OCI-LY3 (cell line): ENCODE results near the gene KLF5.

ENCODE experiments used
- H2AFZ ChIP-seq: fragments of 200-600, 300-600 bp; shearing (Covaris generic); 2 replicates; pipeline ENCODE4 v1.6.0; 2014; ENCODE audit warnings: antibody characterized with exemption, low read depth, low read length
- H3K27ac ChIP-seq: fragments of 200-600, 300-600 bp; sonication (generic); 2 replicates; pipeline ENCODE4 v1.5.1; 2014; ENCODE audit warnings: mild to moderate bottlenecking, low read length, moderate library complexity, mixed read lengths
- H3K27me3 ChIP-seq: fragments of 200-600, 300-600 bp; sonication (generic); 2 replicates; pipeline ENCODE4 v1.6.1; 2014; ENCODE audit warnings: low read depth, low read length, mixed read lengths
- H3K36me3 ChIP-seq: fragments of 200-600, 300-600 bp; sonication (generic); replicated peaks from 2 replicates; pipeline ENCODE3; 2014; ENCODE audit warnings: low read depth, low read length, mixed read lengths
- H3K4me1 ChIP-seq: fragments of 300-600, 200-600 bp; sonication (generic); 2 replicates; pipeline ENCODE4 v1.6.1; 2014; ENCODE audit warnings: low read length, mixed read lengths
- H3K4me2 ChIP-seq: fragments of 200-600, 300-600 bp; sonication (generic); 2 replicates; pipeline ENCODE4 v1.6.1; 2014; ENCODE audit warnings: low read length, mixed read lengths
- H3K4me3 ChIP-seq: fragments of 300-600, 200-600 bp; sonication (generic); 2 replicates; pipeline ENCODE4 v1.5.1; 2014; ENCODE audit warnings: antibody characterized with exemption, mild to moderate bottlenecking, low read length, moderate library complexity
- H3K79me2 ChIP-seq: fragments of 300-600, 200-600 bp; shearing (Covaris generic); 2 replicates; pipeline ENCODE4 v1.6.1; 2014; ENCODE audit warnings: mild to moderate bottlenecking, low read length, mixed read lengths
- H3K9ac ChIP-seq: fragments of 300-600, 200-600 bp; shearing (Covaris generic); 2 replicates; pipeline ENCODE4 v1.6.0; 2014; ENCODE audit warnings: mild to moderate bottlenecking, low read length, moderate library complexity
- H3K9me3 ChIP-seq: fragments of 200-600, 300-600 bp; shearing (Covaris generic); 2 replicates; pipeline ENCODE4 v1.6.1; 2014; ENCODE audit warnings: low read length, mixed read lengths; ENCODE audit not compliant: insufficient read depth
- H4K20me1 ChIP-seq: fragments of 200-600, 300-600 bp; sonication (generic); 2 replicates; pipeline ENCODE4 v1.6.1; 2016; ENCODE audit warnings: low read length, mixed read lengths; ENCODE audit not compliant: insufficient read depth
- EZH2phosphoT487 ChIP-seq: fragments of 200-600 bp; shearing (Covaris generic); IDR thresholded peaks from 2 replicates; pipeline ENCODE4 v1.6.1; 2018; ENCODE audit warnings: antibody characterized with exemption, mixed run types, low read depth
- TF ChIP-seq, protein P1 (sequence below): fragments of 200-600, 300-600 bp; sonication (generic); IDR thresholded peaks from 2 replicates; pipeline ENCODE4 v1.5.1; 2014; ENCODE audit warnings: antibody characterized with exemption, low read length, low read depth

KLF5 gene

DNA sequence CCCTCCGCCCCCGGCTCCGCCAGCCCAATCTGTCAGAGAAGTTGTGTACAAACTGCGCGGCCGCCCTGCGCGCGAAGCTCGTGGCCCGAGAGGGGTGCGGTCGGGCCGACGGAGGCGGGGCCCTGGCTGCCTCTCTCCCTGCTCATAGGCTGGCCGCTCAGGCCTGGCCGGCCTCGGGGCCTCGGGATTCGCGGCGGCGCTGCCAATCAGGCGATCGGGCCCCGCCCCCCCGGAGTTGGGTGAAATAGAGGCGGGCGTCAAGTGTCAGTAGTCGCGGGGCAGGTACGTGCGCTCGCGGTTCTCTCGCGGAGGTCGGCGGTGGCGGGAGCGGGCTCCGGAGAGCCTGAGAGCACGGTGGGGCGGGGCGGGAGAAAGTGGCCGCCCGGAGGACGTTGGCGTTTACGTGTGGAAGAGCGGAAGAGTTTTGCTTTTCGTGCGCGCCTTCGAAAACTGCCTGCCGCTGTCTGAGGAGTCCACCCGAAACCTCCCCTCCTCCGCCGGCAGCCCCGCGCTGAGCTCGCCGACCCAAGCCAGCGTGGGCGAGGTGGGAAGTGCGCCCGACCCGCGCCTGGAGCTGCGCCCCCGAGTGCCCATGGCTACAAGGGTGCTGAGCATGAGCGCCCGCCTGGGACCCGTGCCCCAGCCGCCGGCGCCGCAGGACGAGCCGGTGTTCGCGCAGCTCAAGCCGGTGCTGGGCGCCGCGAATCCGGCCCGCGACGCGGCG, at the start of gene KLF5:
Gene KLF5, plus strand, starts transcription at position 270 of the 724 bp plus-strand sequence. Its CDS starts 323 bp downstream, at position 593.
- H3K27ac ChIP-seq, result no peak within 1 kb of the TSS
- no peaks in the 10 kb centered on the region for H3K36me3 ChIP-seq
- peak within 1 kb of the TSS; percentile 86 for H3K4me2 ChIP-seq
- H3K4me3 ChIP-seq, result peak within 1 kb of the TSS; percentile 90
- peaks cover 11% of the 10 kb centered on the region for H3K4me1 ChIP-seq
- H3K9ac ChIP-seq, result peak within 1 kb of the TSS; percentile 59
- H2AFZ ChIP-seq, result peak within 1 kb of the TSS; percentile 88
- no peaks in the 10 kb centered on the region for H3K9me3 ChIP-seq
- no peaks in the 10 kb centered on the region for H3K79me2 ChIP-seq
- TF ChIP-seq, protein P1, sequence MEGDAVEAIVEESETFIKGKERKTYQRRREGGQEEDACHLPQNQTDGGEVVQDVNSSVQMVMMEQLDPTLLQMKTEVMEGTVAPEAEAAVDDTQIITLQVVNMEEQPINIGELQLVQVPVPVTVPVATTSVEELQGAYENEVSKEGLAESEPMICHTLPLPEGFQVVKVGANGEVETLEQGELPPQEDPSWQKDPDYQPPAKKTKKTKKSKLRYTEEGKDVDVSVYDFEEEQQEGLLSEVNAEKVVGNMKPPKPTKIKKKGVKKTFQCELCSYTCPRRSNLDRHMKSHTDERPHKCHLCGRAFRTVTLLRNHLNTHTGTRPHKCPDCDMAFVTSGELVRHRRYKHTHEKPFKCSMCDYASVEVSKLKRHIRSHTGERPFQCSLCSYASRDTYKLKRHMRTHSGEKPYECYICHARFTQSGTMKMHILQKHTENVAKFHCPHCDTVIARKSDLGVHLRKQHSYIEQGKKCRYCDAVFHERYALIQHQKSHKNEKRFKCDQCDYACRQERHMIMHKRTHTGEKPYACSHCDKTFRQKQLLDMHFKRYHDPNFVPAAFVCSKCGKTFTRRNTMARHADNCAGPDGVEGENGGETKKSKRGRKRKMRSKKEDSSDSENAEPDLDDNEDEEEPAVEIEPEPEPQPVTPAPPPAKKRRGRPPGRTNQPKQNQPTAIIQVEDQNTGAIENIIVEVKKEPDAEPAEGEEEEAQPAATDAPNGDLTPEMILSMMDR, result no peak; the same call in 1 of the 2 replicates
- TF ChIP-seq EZH2phosphoT487, result no peak
- H3K27me3 ChIP-seq, result peaks cover 36% of the 10 kb centered on the region
- no peaks in the 10 kb centered on the region for H4K20me1 ChIP-seq

DNA sequence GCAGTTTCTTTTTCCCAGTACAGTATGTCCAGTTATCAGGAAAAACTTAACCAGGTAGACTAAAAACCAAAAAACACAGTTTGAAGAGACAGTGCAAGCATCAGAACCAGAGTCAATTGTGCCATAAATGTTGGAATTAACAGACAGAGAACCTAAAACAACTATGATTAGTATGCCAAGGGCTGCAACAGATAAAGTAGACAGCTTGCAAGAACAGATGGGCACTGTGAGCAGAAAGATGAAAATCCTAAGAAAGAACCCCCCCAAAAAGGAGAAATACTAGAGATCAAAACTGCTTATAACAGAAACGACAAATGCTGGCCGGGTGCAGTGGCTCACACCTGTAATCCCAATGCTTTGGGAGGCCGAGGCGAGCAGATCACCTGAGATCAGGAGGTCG, 47.1 kb upstream of the KLF5 start:
- no peaks in the 10 kb centered on the region for H4K20me1 ChIP-seq
- TF ChIP-seq, protein P1, result no peak
- TF ChIP-seq EZH2phosphoT487, result no peak
- H3K9ac ChIP-seq, result no peak overlapping the region
- H3K27ac ChIP-seq, result no peak overlapping the region
- H3K9me3 ChIP-seq, result no peaks in the 10 kb centered on the region
- H3K4me3 ChIP-seq, result no peak overlapping the region
- no peaks in the 10 kb centered on the region for H3K4me1 ChIP-seq
- no peak overlapping the region for H2AFZ ChIP-seq
- no peaks in the 10 kb centered on the region for H3K27me3 ChIP-seq
- H3K36me3 ChIP-seq, result peaks cover 3% of the 10 kb centered on the region
- no peak overlapping the region for H3K4me2 ChIP-seq
- no peaks in the 10 kb centered on the region for H3K79me2 ChIP-seq

DNA sequence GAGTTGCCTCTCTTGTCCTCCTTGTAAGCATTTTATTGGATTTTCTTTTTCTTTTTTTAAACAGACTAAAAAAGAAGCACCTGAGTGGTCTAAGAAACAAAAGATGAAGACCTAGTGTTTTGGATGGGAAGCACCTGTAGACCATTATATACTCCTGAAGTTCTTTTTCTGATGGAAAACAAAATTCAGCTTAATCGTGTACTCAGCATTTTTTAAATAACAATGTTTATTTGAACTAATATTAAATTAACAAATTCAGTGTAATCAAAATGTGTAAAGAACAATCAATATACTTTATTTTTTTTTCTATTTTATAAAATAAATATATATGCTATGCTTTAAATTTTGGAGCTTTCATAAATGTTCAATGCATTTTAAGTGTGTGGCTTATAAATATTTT, 43.0 kb upstream of the KLF5 start:
- Histone ChIP-seq H3K36me3 (peaks cover 3% of the 10 kb centered on the region), H4K20me1 (no peaks in the 10 kb centered on the region)
- TF ChIP-seq EZH2phosphoT487, result no peak
- TF ChIP-seq, protein P1, result no peak

DNA sequence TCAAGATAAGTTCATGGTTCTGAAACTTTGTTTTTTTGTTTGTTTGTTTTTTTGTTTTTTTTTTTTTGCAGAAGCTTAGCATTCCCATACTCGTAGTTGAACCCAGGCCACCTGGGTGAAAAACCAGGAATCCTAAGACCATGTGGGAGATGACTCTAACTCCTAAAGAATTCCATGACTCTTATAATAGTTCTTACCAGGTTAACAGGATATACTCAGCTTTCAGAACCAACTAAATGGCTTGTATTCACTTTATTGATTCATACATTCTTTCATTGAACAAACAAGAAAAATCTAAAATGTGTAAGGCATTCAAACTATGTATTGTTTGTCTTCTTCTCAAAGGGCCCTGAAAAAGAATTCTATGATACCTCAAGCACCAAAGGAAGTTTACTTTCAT, 40.5 kb upstream of the KLF5 start:
- Histone ChIP-seq H3K27ac (no peak overlapping the region), H3K9ac (no peak overlapping the region), H3K4me2 (no peak overlapping the region)

More for the DNA sequence above, 43.0 kb upstream of the KLF5 start:
- H2AFZ ChIP-seq, result no peak overlapping the region
- H3K9me3 ChIP-seq, result no peaks in the 10 kb centered on the region
- no peaks in the 10 kb centered on the region for H3K27me3 ChIP-seq
- no peaks in the 10 kb centered on the region for H3K4me1 ChIP-seq
- no peaks in the 10 kb centered on the region for H3K79me2 ChIP-seq
- H3K4me2 ChIP-seq, result no peak overlapping the region
- H3K9ac ChIP-seq, result no peak overlapping the region
- H3K27ac ChIP-seq, result no peak overlapping the region
- no peak overlapping the region for H3K4me3 ChIP-seq

More for the DNA sequence above, 40.5 kb upstream of the KLF5 start:
- Histone ChIP-seq H3K36me3 (no peaks in the 10 kb centered on the region), H2AFZ (no peak overlapping the region), H3K79me2 (no peaks in the 10 kb centered on the region), H4K20me1 (no peaks in the 10 kb centered on the region), H3K4me1 (no peaks in the 10 kb centered on the region), H3K27me3 (no peaks in the 10 kb centered on the region), H3K9me3 (no peaks in the 10 kb centered on the region), H3K4me3 (no peak overlapping the region)
- TF ChIP-seq EZH2phosphoT487, result no peak
- TF ChIP-seq, protein P1, result no peak
